Activated CD4-positive, alpha-beta memory T cell treated with anti-CD3 and anti-CD28 coated beads, Interleukin-2, amount 10 ng/mL, durations not matched to agents 7 days and 5 days (primary cell): ENCODE measurements around the gene EPB41L2. TPM values are rescaled to one million over a fixed set of nuclear protein-coding genes. Genes with fewer than 3 reads are reported as not detected.

ENCODE experiments used
- CTCF ChIA-PET: fragments of 350-600 bp; sonication (Branson Sonifier 250); formaldehyde crosslinking; loops from one replicate; lab custom pipeline; 2021; ENCODE audit warnings: antibody characterized with exemption, inconsistent platforms; lab: Charles Lee
- POLR2A ChIA-PET: fragments of 350-600 bp; sonication (Branson Sonifier 250); formaldehyde crosslinking; loops from one replicate; lab custom pipeline; 2021; ENCODE audit warnings: antibody characterized with exemption; lab: Charles Lee
- DNase-seq: peaks from one replicate; pipeline ENCODE4 v3.0.0-alpha.2; 2020
- H3K27ac Mint-ChIP-seq: one replicate; pipeline ENCODE4 v1.8.0; 2021; ENCODE audit warnings: mild to moderate bottlenecking, mixed read lengths
- H3K27me3 Mint-ChIP-seq: one replicate; pipeline ENCODE4 v1.8.0; 2021; ENCODE audit warnings: mixed read lengths
- H3K36me3 Mint-ChIP-seq: one replicate; pipeline ENCODE4 v1.8.0; 2021; ENCODE audit warnings: low read depth, mixed read lengths
- H3K4me1 Mint-ChIP-seq: one replicate; pipeline ENCODE4 v1.8.0; 2021; ENCODE audit warnings: mixed read lengths
- H3K4me3 Mint-ChIP-seq: one replicate; pipeline ENCODE4 v1.8.0; 2021; ENCODE audit warnings: mild to moderate bottlenecking, mixed read lengths
- H3K9me3 Mint-ChIP-seq: one replicate; pipeline ENCODE4 v1.8.0; 2021; ENCODE audit warnings: mixed read lengths
- total RNA-seq, 2 experiments: library from RNA; stranded (reverse); gene quantifications; one replicate each; pipeline ENCODE4 v1.2.3, GENCODE V29; 2021

EPB41L2 gene
- total RNA-seq, 2 experiments from 2014 or later, result 24.8 to 25.6 TPM

GRCh38 chr6:130838951-130839350, 224.1 kb downstream of the EPB41L2 start:
- CTCF ChIA-PET, result no interaction called here
- H3K36me3 Mint-ChIP-seq, result no peaks in the 10 kb centered on the region
- POLR2A ChIA-PET, result no interaction called here
- H3K4me3 Mint-ChIP-seq, result no peak overlapping the region
- H3K27me3 Mint-ChIP-seq, result no peaks in the 10 kb centered on the region
- H3K4me1 Mint-ChIP-seq, result peaks cover 2% of the 10 kb centered on the region
- no peak overlapping the region for H3K27ac Mint-ChIP-seq
- H3K9me3 Mint-ChIP-seq, result no peaks in the 10 kb centered on the region
- no peak for DNase-seq

GRCh38 chr6:130838250-130838860, 224.7 kb downstream of the EPB41L2 start:
- Mint-ChIP-seq H3K4me3 (no peak overlapping the region), H3K27ac (no peak overlapping the region), H3K36me3 (no peaks in the 10 kb centered on the region), H3K4me1 (peaks cover under 1% of the 10 kb centered on the region), H3K9me3 (no peaks in the 10 kb centered on the region), H3K27me3 (no peaks in the 10 kb centered on the region)
- CTCF ChIA-PET, result no interaction called here
- POLR2A ChIA-PET, result no interaction called here
- DNase-seq, result no peak

- H3K9me3 Mint-ChIP-seq, result no peaks in the 10 kb centered on the region
- H3K27ac Mint-ChIP-seq, result no peak overlapping the region
- POLR2A ChIA-PET, result no interaction called here
- no peaks in the 10 kb centered on the region for H3K27me3 Mint-ChIP-seq
- CTCF ChIA-PET, result no interaction called here
- DNase-seq, result no peak
- H3K4me1 Mint-ChIP-seq, result no peaks in the 10 kb centered on the region
- no peak overlapping the region for H3K4me3 Mint-ChIP-seq
- no peaks in the 10 kb centered on the region for H3K36me3 Mint-ChIP-seq
Measured at GRCh38 chr6:130837067-130837466, 226.0 kb downstream of the EPB41L2 start.

- Mint-ChIP-seq H3K4me1 (no peaks in the 10 kb centered on the region), H3K36me3 (no peaks in the 10 kb centered on the region), H3K9me3 (no peaks in the 10 kb centered on the region), H3K4me3 (no peak overlapping the region), H3K27ac (no peak overlapping the region), H3K27me3 (no peaks in the 10 kb centered on the region)
- ChIA-PET CTCF (no interaction called here), POLR2A (no interaction called here)
- DNase-seq, result no peak
Measured at GRCh38 chr6:130836055-130836640, 226.9 kb downstream of the EPB41L2 start.

- ChIA-PET POLR2A (no interaction called here), CTCF (interaction anchor here (1.0 to 1.5 kb wide), 4 partner anchors 9 to 513 kb away, joined by 3 to 4 read pairs (median 3); no protein-coding TSS in a partner anchor)
- H3K4me3 Mint-ChIP-seq, result no peak overlapping the region
- H3K9me3 Mint-ChIP-seq, result no peaks in the 10 kb centered on the region
- no peaks in the 10 kb centered on the region for H3K36me3 Mint-ChIP-seq
- no peaks in the 10 kb centered on the region for H3K4me1 Mint-ChIP-seq
- no peak overlapping the region for H3K27ac Mint-ChIP-seq
- DNase-seq, result no peak
- no peaks in the 10 kb centered on the region for H3K27me3 Mint-ChIP-seq
Measured at GRCh38 chr6:130834482-130835251, 228.4 kb downstream of the EPB41L2 start.

- no peaks in the 10 kb centered on the region for H3K27me3 Mint-ChIP-seq
- POLR2A ChIA-PET, result no interaction called here
- H3K9me3 Mint-ChIP-seq, result no peaks in the 10 kb centered on the region
- CTCF ChIA-PET, result interaction anchor here (1.0 to 1.5 kb wide), 4 partner anchors 10 to 512 kb away, joined by 3 to 4 read pairs (median 3); no protein-coding TSS in a partner anchor
- no peak for DNase-seq
- H3K27ac Mint-ChIP-seq, result no peak overlapping the region
- no peak overlapping the region for H3K4me3 Mint-ChIP-seq
- no peaks in the 10 kb centered on the region for H3K36me3 Mint-ChIP-seq
- H3K4me1 Mint-ChIP-seq, result no peaks in the 10 kb centered on the region
Measured at GRCh38 chr6:130833569-130833968, 229.5 kb downstream of the EPB41L2 start.

GRCh38 chr6:130831607-130832006, 231.4 kb downstream of the EPB41L2 start:
- H3K4me1 Mint-ChIP-seq, result no peaks in the 10 kb centered on the region
- no peaks in the 10 kb centered on the region for H3K9me3 Mint-ChIP-seq
- DNase-seq, result no peak
- H3K27me3 Mint-ChIP-seq, result no peaks in the 10 kb centered on the region
- no peak overlapping the region for H3K4me3 Mint-ChIP-seq
- ChIA-PET POLR2A (no interaction called here), CTCF (no interaction called here)
- no peaks in the 10 kb centered on the region for H3K36me3 Mint-ChIP-seq
- H3K27ac Mint-ChIP-seq, result no peak overlapping the region

- no peak for DNase-seq
- CTCF ChIA-PET, result no interaction called here
- POLR2A ChIA-PET, result no interaction called here
- Mint-ChIP-seq H3K27me3 (no peaks in the 10 kb centered on the region), H3K4me1 (no peaks in the 10 kb centered on the region), H3K27ac (no peak overlapping the region), H3K9me3 (no peaks in the 10 kb centered on the region), H3K36me3 (no peaks in the 10 kb centered on the region), H3K4me3 (no peak overlapping the region)
Measured at GRCh38 chr6:130829333-130829910, 233.6 kb downstream of the EPB41L2 start.

- DNase-seq, result no peak
- no peaks in the 10 kb centered on the region for H3K36me3 Mint-ChIP-seq
- no peak within 1 kb of the TSS for H3K4me3 Mint-ChIP-seq
- ChIA-PET POLR2A (no interaction called here), CTCF (interaction anchor here (1.3 kb wide), 1 partner anchor 19 kb away, joined by 3 read pairs; no protein-coding TSS in a partner anchor)
- H3K9me3 Mint-ChIP-seq, result no peaks in the 10 kb centered on the region
- H3K4me1 Mint-ChIP-seq, result no peaks in the 10 kb centered on the region
- no peaks in the 10 kb centered on the region for H3K27me3 Mint-ChIP-seq
- no peak within 1 kb of the TSS for H3K27ac Mint-ChIP-seq
Measured at GRCh38 chr6:130827247-130828149, 235.5 kb downstream of the EPB41L2 start, which contains the start of gene SMLR1. Gene SMLR1, plus strand, starts transcription at chr6:130827406. Its CDS starts 8 bp downstream, at chr6:130827414.

- DNase-seq, result no peak
- Mint-ChIP-seq H3K9me3 (no peaks in the 10 kb centered on the region), H3K36me3 (no peaks in the 10 kb centered on the region), H3K27me3 (peaks cover 1% of the 10 kb centered on the region), H3K4me1 (no peaks in the 10 kb centered on the region), H3K27ac (no peak overlapping the region), H3K4me3 (no peak overlapping the region)
- CTCF ChIA-PET, result interaction anchor here (1.3 kb wide), 1 partner anchor 20 kb away, joined by 3 read pairs; no protein-coding TSS in a partner anchor
- POLR2A ChIA-PET, result no interaction called here
Measured at GRCh38 chr6:130826442-130827246, 236.4 kb downstream of the EPB41L2 start.

GRCh38 chr6:130825772-130826441, 237.1 kb downstream of the EPB41L2 start:
- CTCF ChIA-PET, result interaction anchor here (1.0 kb wide), 1 partner anchor 128 kb away, joined by 3 read pairs; no protein-coding TSS in a partner anchor
- H3K9me3 Mint-ChIP-seq, result no peaks in the 10 kb centered on the region
- H3K4me1 Mint-ChIP-seq, result no peaks in the 10 kb centered on the region
- no peaks in the 10 kb centered on the region for H3K36me3 Mint-ChIP-seq
- POLR2A ChIA-PET, result no interaction called here
- no peak overlapping the region for H3K27ac Mint-ChIP-seq
- DNase-seq, result no peak
- H3K4me3 Mint-ChIP-seq, result no peak overlapping the region
- peaks cover 1% of the 10 kb centered on the region for H3K27me3 Mint-ChIP-seq
